ENCODE results near the gene BECN2. TPM values are rescaled to one million over a fixed set of nuclear protein-coding genes. Genes with fewer than 3 reads are reported as not detected.

The BECN2 gene
- total and polyA plus RNA-seq, 7 donors: not detected

DNA sequence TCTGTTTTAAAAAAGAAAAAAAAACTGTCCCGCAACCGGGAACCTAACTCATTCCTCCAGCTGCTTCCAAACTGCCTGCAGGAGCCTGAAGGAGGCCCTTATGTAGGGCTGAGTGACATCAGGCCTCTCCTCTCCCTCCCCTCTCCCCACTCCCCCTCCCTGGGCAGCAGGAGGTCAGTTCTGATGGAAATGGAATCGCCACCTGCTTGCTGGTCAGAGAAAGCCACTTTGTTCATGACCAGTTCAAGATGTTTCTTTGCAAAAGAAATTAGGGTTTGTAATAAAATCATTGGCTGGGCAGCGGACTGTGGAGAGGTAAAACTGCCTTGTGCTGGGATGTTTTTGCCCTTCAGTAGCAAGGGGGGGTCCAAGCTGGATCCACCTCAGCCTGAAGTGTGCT is 41.5 kb downstream of the BECN2 start, which contains the start of gene MAP1LC3C:
TSS of gene MAP1LC3C (minus strand) at position 73 of the 400 bp plus-strand sequence. CDS start 90 bp downstream, outside the sequence.
- no peak for DNase-seq
- no peaks in the 10 kb centered on the region for H3K36me3 ChIP-seq
- intact Hi-C loops (cut with DNase I): no loop called here
- H3K27me3 ChIP-seq: no peaks in the 10 kb centered on the region
- H3K4me1 ChIP-seq: peaks cover 0 to 5% (median 0%) of the 10 kb centered on the region in 4 donors
- peak within 1 kb of the TSS in 2 of 4 donors; percentile 3 to 58 for H3K27ac ChIP-seq
- H3K9me3 ChIP-seq: no peaks in the 10 kb centered on the region
- peak within 1 kb of the TSS in 3 of 4 donors; percentile 19 to 34 (median 22) for H3K4me3 ChIP-seq
- TF ChIP-seq POLR2AphosphoS5 (IDR thresholded peaks at IDR 0.05) (no peak), POLR2A (IDR thresholded peaks at IDR 0.05) (no peak), EP300 (IDR thresholded peaks at IDR 0.05) (no peak)
- TF ChIP-seq, protein P1, sequence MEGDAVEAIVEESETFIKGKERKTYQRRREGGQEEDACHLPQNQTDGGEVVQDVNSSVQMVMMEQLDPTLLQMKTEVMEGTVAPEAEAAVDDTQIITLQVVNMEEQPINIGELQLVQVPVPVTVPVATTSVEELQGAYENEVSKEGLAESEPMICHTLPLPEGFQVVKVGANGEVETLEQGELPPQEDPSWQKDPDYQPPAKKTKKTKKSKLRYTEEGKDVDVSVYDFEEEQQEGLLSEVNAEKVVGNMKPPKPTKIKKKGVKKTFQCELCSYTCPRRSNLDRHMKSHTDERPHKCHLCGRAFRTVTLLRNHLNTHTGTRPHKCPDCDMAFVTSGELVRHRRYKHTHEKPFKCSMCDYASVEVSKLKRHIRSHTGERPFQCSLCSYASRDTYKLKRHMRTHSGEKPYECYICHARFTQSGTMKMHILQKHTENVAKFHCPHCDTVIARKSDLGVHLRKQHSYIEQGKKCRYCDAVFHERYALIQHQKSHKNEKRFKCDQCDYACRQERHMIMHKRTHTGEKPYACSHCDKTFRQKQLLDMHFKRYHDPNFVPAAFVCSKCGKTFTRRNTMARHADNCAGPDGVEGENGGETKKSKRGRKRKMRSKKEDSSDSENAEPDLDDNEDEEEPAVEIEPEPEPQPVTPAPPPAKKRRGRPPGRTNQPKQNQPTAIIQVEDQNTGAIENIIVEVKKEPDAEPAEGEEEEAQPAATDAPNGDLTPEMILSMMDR (IDR thresholded peaks at IDR 0.05): no peak
- 45 to 49% methylated on average over 4 of the region's 4 CpGs for WGBS, 2 donors

DNA sequence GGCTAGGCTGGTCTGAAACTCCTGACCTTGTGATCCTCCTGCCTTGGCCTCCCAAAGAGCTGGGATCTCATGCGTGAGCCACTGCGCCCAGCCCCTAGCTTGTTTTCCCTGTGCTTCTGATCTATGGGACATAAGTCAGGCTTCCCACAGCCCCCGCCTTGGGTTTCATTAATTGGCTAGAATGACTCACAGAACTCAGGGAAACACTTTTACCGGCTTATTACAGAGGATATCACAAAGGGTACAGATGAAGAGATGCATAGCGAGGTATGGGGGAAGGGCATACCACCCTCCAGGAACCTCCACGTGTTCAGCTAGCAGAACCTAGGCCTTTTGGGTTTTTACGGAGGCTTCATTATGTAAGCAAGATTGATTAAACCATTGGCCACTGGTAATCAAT is 42.9 kb downstream of the BECN2 start:
- DNase-seq: no peak
- H3K36me3 ChIP-seq: no peaks in the 10 kb centered on the region
- no peak overlapping the region for H3K4me3 ChIP-seq
- no peaks in the 10 kb centered on the region for H3K27me3 ChIP-seq
- no peak overlapping the region for H3K27ac ChIP-seq
- intact Hi-C loops (cut with DNase I): no loop called here
- TF ChIP-seq POLR2AphosphoS5 (IDR thresholded peaks at IDR 0.05): no peak
- TF ChIP-seq POLR2A (IDR thresholded peaks at IDR 0.05): no peak
- no peak for TF ChIP-seq EP300 (IDR thresholded peaks at IDR 0.05)
- TF ChIP-seq, protein P1 (IDR thresholded peaks at IDR 0.05): no peak
- whole genome bisulfite sequencing, 2 donors: 92 to 94% methylated on average over 7 of the region's 7 CpGs
- peaks cover 0 to 5% (median 0%) of the 10 kb centered on the region in 4 donors for H3K4me1 ChIP-seq
- H3K9me3 ChIP-seq: no peaks in the 10 kb centered on the region

DNA sequence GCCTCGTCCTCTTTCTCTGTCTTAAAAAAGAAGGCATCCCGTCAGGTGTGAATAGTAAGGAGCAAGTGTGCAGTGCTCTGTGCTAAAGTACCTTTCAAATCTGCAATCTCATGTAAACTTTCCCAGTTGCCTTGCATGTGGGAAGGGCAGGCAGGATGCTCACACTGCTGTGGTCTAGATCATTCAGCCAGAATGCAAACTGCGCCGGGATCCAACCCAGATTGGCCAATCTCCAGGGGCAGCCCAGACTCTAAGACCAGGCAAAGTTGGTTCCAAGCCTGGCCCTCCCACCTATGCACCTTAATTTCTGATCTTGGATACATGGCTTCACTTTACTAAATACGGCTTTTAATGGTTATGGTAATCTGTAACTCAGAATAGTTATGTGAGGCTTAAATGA is 44.5 kb downstream of the BECN2 start:
- 77 to 87% methylated on average over 5 of the region's 5 CpGs for WGBS, 2 donors

DNA sequence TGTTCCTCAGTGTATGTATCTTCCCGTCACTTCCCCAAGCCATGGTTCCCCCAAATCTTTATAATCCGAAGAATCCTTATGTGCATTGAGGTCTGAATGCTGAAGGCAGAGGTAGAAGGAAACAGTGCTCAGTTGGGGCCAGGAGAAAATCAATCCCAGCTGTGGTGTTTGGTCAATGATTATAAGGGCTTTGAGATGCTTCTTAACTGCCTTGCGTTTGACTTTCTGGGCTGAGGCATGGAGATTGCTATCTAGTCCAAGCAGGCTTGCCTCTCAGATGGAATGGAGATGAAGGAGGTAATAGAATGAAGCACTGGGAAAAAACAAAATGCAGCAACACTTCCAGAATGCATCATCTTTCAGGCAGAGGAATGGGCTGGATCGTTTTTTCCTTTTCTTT is 44.9 kb downstream of the BECN2 start:
- H3K4me1 ChIP-seq: peaks cover 0 to 5% (median 0%) of the 10 kb centered on the region in 4 donors
- WGBS, 2 donors: 79 to 82% methylated on average over 4 of the region's 4 CpGs
- H3K4me3 ChIP-seq: no peak overlapping the region
- no peaks in the 10 kb centered on the region for H3K27me3 ChIP-seq
- TF ChIP-seq EP300 (IDR thresholded peaks at IDR 0.05): no peak
- TF ChIP-seq, protein P1 (IDR thresholded peaks at IDR 0.05): no peak
- no peak for TF ChIP-seq POLR2AphosphoS5 (IDR thresholded peaks at IDR 0.05)
- no peak for TF ChIP-seq POLR2A (IDR thresholded peaks at IDR 0.05)
- intact Hi-C loops (cut with DNase I): no loop called here
- DNase-seq: no peak
- H3K27ac ChIP-seq: no peak overlapping the region
- H3K36me3 ChIP-seq: no peaks in the 10 kb centered on the region
- no peaks in the 10 kb centered on the region for H3K9me3 ChIP-seq

More for the DNA sequence above, 44.5 kb downstream of the BECN2 start:
- TF ChIP-seq, protein P1 (IDR thresholded peaks at IDR 0.05): no peak
- TF ChIP-seq POLR2A (IDR thresholded peaks at IDR 0.05): no peak
- TF ChIP-seq POLR2AphosphoS5 (IDR thresholded peaks at IDR 0.05): no peak
- TF ChIP-seq EP300 (IDR thresholded peaks at IDR 0.05): no peak
- H3K9me3 ChIP-seq: no peaks in the 10 kb centered on the region
- DNase-seq: no peak
- no peaks in the 10 kb centered on the region for H3K27me3 ChIP-seq
- intact Hi-C loops (cut with DNase I): no loop called here
- no peak overlapping the region for H3K4me3 ChIP-seq
- peaks cover 0 to 5% (median 0%) of the 10 kb centered on the region in 4 donors for H3K4me1 ChIP-seq
- no peaks in the 10 kb centered on the region for H3K36me3 ChIP-seq
- no peak overlapping the region for H3K27ac ChIP-seq
